T47D (cell line): Measurements from ENCODE around the gene S1PR3.

ENCODE experiments used
- DNase-seq, 2 experiments: peaks; one replicate each; pipeline versions ENCODE4 v3.0.0 to v3.0.0-alpha.2; 2011 to 2012; ENCODE audit warnings: low read depth in 1 of 2, low spot score in 1 of 2
- JUND ChIP-seq: IDR thresholded peaks from 2 replicates; pipeline ENCODE4 v1.6.1; 2012; ENCODE audit warnings: low read depth
- in situ Hi-C: cut with HindIII; loops from 2 replicates; pipeline ENCODE4 v1.10.0; 2016; ENCODE audit warnings: low sequenced_read_pairs, low pct_unique_long_range_greater_than_20kb

S1PR3 gene

GRCh38 chr9:88973281-88974045 is 17.8 kb upstream of the S1PR3 start:
- in situ Hi-C loops, result no loop called here
- TF ChIP-seq JUND, result no peak
- no peak for DNase-seq

- no peak for DNase-seq
- in situ Hi-C loops, result no loop called here
- no peak for TF ChIP-seq JUND
Observed at GRCh38 chr9:88974641-88975040, 16.6 kb upstream of the S1PR3 start.

GRCh38 chr9:88975966-88976889 is 15.0 kb upstream of the S1PR3 start:
- no peak for TF ChIP-seq JUND
- no peak for DNase-seq
- in situ Hi-C loops, result no loop called here

- DNase-seq, result no peak
- in situ Hi-C loops, result no loop called here
- TF ChIP-seq JUND, result no peak
Observed at GRCh38 chr9:88976890-88977257, 14.4 kb upstream of the S1PR3 start.

GRCh38 chr9:88978034-88978433 is 13.2 kb upstream of the S1PR3 start:
- in situ Hi-C loops, result no loop called here
- no peak for DNase-seq
- TF ChIP-seq JUND, result no peak

GRCh38 chr9:88979021-88979420 is 12.2 kb upstream of the S1PR3 start:
- TF ChIP-seq JUND, result no peak
- in situ Hi-C loops, result no loop called here
- no peak for DNase-seq

- TF ChIP-seq JUND, result no peak
- in situ Hi-C loops, result no loop called here
- no peak for DNase-seq
Observed at GRCh38 chr9:88979791-88980190, 11.5 kb upstream of the S1PR3 start.

GRCh38 chr9:88980740-88981203 is 10.5 kb upstream of the S1PR3 start:
- DNase-seq, result no peak
- in situ Hi-C loops, result no loop called here
- TF ChIP-seq JUND, result no peak

- TF ChIP-seq JUND, result no peak
- in situ Hi-C loops, result no loop called here
- DNase-seq, result no peak
Observed at GRCh38 chr9:88983865-88984542, 7.3 kb upstream of the S1PR3 start.

- in situ Hi-C loops, result no loop called here
- no peak for TF ChIP-seq JUND
- DNase-seq, result peak; percentile 33 to 88
Observed at GRCh38 chr9:88984543-88984883, 6.8 kb upstream of the S1PR3 start.

- DNase-seq, result no peak
- no peak for TF ChIP-seq JUND
- in situ Hi-C loops, result no loop called here
Observed at GRCh38 chr9:88985616-88986015, 5.7 kb upstream of the S1PR3 start.

- DNase-seq, result no peak
- in situ Hi-C loops, result no loop called here
- TF ChIP-seq JUND, result no peak
Observed at GRCh38 chr9:88986776-88987175, 4.5 kb upstream of the S1PR3 start.

- DNase-seq, result no peak
- in situ Hi-C loops, result no loop called here
- TF ChIP-seq JUND, result no peak
Observed at GRCh38 chr9:88987661-88988060, 3.6 kb upstream of the S1PR3 start.
